Skeletal muscle satellite cell (primary cell): ENCODE measurements around the gene MYH11.

Source experiments
- H3K27me3 ChIP-seq: 2 replicates; pipeline ENCODE4 v1.7.0; 2013; ENCODE audit warnings: low read length; ENCODE audit not compliant: control insufficient read depth, insufficient read depth
- H3K36me3 ChIP-seq: 2 replicates; pipeline ENCODE4 v1.7.0; 2013; ENCODE audit warnings: mild to moderate bottlenecking, control low read depth, low read length; ENCODE audit not compliant: insufficient read depth
- H3K4me1 ChIP-seq: 2 replicates; pipeline ENCODE4 v1.7.0; 2013; ENCODE audit warnings: low read length; ENCODE audit not compliant: control insufficient read depth, insufficient read depth
- H3K4me2 ChIP-seq: 2 replicates; pipeline ENCODE4 v1.7.0; 2013; ENCODE audit warnings: mild to moderate bottlenecking, low read length
- H3K4me3 ChIP-seq: 2 replicates; pipeline ENCODE4 v1.7.0; 2013; ENCODE audit warnings: low read length
- H3K9ac ChIP-seq: 2 replicates; pipeline ENCODE4 v1.7.0; 2013; ENCODE audit warnings: mild to moderate bottlenecking, low read depth, low read length, moderate library complexity
- H3K9me3 ChIP-seq: replicated peaks from 2 replicates; pipeline ENCODE4 v1.7.0; 2013; ENCODE audit warnings: mild to moderate bottlenecking, control low read depth, low read length

Gene MYH11

DNA sequence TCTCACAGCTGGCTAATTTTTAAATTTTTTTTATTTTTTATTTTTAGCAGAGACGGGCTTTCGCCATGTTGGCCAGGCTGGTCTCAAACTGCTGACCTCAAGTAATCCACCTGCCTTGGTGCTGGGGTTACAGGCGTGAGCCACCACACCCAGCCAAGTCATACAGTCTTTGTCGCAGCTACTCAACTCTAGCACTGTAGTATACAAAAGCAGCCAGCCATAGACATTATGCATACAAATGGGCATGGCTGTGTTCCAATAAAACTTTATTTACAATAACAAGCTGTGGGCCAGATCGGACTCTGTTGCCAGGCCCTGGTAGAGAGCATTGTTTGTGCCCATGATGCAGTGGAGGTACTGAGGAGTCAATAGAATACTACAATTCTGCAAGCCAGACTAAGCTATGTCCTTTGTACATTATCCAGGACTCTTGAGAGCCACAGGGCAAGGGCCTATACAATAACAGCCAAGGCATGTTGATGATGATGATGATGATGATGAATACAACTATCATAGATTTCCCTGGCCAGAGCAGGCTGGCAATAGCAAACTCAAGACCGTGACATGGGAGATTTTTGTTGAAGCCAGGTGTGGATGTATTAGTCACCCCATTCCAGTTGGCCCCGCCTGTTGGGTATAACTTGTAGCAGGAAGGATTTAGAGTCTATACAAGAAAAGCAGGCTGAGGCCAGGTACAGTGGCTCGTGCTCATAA is 101.8 kb downstream of the MYH11 start:
- no peak overlapping the region for H3K4me3 ChIP-seq
- no peaks in the 10 kb centered on the region for H3K36me3 ChIP-seq
- H3K9ac ChIP-seq: no peak overlapping the region
- no peaks in the 10 kb centered on the region for H3K4me1 ChIP-seq
- no peaks in the 10 kb centered on the region for H3K9me3 ChIP-seq
- H3K27me3 ChIP-seq: peaks cover 5% of the 10 kb centered on the region
- H3K4me2 ChIP-seq: no peak overlapping the region

DNA sequence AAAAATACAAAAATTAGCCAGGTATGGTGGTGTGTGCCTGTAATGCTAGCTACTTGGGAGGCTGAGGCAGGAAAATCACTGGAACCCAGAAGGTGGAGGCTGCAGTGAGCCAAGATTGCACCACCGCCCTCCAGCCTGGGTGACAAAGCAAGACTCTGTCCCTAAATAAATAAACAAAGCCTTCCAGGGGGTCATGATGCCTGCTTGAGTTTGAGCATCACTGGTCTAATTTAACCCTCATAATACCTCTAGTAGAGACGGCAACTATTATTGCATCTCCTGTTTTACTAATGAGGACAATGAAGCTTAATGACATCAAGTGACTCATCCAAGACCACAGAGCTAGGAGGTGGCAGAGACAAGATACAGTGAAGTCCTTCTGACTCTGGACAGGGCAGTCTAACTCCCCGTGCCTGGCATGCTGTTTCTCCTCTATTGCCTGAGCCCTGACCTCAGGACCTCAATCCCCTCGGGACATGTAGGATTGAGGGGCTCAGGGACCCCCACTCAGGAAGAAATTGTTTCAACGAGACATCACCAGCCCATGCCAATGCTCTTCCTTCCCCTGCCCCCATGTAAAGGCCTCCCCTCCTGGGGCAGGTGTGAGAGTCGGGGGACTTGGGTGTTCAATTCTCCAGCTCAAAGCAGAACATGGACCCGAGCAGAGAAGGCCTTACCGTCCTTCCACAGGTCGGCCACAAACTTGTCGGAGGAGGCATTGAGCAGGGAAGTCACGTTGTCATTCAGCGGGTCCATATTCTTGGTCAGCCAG is 103.9 kb downstream of the MYH11 start:
- Histone ChIP-seq H3K36me3 (no peaks in the 10 kb centered on the region), H3K9ac (no peak overlapping the region), H3K27me3 (peaks cover 9% of the 10 kb centered on the region), H3K4me2 (no peak overlapping the region), H3K4me3 (no peak overlapping the region), H3K9me3 (no peaks in the 10 kb centered on the region), H3K4me1 (no peaks in the 10 kb centered on the region)

DNA sequence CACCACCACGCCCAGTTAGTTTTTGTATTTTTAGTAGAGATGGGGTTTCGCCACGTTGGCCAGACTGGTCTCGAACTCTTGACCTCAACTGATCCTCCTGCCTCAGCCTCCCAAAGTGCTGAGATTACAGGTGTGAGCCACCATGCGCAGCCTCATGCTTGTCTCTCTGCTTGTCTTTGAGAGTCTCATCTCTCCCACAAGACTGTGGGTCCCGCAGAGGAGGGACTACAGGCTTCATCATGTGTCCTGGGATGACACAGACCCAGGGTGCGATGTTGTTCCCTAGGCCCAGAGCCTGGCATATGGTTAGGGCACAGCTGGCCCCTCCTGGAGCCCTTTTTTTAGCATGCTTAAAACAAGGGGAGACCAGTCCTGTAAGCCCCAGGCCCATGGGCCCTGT is 104.9 kb downstream of the MYH11 start:
- Histone ChIP-seq H3K36me3 (no peaks in the 10 kb centered on the region), H3K4me1 (no peaks in the 10 kb centered on the region)

DNA sequence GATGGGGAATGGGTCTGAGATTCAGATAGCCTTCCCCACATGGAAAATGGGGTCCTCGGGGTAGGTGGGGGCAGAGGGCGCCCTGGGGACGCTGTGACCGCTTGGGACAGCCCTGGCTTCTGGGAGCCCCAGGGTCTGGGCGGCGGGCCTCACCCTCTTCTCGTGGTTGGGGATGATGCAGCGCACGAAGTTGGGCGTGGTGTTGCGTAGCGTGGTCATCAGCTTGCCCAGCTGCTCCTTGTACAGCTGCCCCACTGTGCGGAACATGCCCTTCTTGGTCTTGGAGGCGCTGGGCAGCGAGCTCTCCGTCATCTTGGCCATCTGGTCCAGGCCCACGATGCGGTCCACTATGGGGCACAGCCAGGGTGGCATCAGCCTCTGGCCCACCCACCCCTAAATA is 106.8 kb downstream of the MYH11 start:
- no peaks in the 10 kb centered on the region for H3K36me3 ChIP-seq
- H3K9me3 ChIP-seq: no peaks in the 10 kb centered on the region
- H3K27me3 ChIP-seq: peaks cover 18% of the 10 kb centered on the region
- no peak overlapping the region for H3K4me2 ChIP-seq
- no peaks in the 10 kb centered on the region for H3K4me1 ChIP-seq
- no peak overlapping the region for H3K9ac ChIP-seq
- H3K4me3 ChIP-seq: no peak overlapping the region

More for the DNA sequence above, 104.9 kb downstream of the MYH11 start:
- Histone ChIP-seq H3K4me2 (no peak overlapping the region), H3K9ac (no peak overlapping the region), H3K9me3 (no peaks in the 10 kb centered on the region), H3K27me3 (peaks cover 13% of the 10 kb centered on the region), H3K4me3 (no peak overlapping the region)

DNA sequence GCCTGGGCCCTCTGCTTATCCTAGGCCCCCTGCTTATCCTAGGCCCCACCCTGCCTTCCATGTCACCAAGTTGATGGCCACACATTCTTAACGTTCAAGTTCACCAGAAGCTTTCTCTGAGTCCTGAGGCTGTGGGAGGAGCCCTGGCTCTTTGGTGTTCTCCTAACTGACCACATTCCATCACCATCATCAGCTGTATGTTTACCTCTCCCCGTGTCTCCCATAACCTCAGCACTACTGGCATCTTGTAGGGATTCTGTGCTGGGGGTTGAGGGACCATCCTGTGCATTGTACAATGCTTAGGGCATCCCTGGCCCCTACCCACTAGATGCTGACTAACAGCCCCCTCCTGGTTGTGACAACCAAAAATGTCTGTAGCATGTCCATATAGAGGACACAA is 107.5 kb downstream of the MYH11 start:
- Histone ChIP-seq H3K4me2 (no peak overlapping the region), H3K27me3 (peaks cover 18% of the 10 kb centered on the region), H3K9me3 (no peaks in the 10 kb centered on the region), H3K4me3 (no peak overlapping the region), H3K4me1 (no peaks in the 10 kb centered on the region), H3K36me3 (no peaks in the 10 kb centered on the region), H3K9ac (no peak overlapping the region)

DNA sequence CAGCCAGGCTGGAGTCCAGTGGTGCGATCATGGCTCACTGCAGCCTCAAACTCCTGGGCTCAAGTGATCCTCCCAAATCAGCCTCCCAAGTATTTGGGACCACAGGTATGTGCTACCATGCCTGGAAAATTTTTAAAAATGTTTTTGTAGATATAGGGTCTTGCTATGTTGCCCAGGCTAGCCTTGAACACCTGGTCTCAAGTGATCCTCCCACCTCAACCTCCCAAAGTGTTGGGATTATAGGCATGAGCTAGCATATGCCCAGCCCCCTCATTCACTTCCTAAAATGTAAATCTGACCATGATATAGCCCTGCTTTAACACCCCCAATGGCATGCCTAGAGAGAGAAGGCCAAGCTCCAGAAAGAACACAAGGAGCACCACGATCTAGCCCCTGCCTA is 108.2 kb downstream of the MYH11 start:
- H3K36me3 ChIP-seq: no peaks in the 10 kb centered on the region
- H3K9ac ChIP-seq: no peak overlapping the region
- H3K4me1 ChIP-seq: no peaks in the 10 kb centered on the region
- H3K9me3 ChIP-seq: no peaks in the 10 kb centered on the region
- H3K4me3 ChIP-seq: no peak overlapping the region
- H3K27me3 ChIP-seq: peaks cover 18% of the 10 kb centered on the region
- H3K4me2 ChIP-seq: no peak overlapping the region

DNA sequence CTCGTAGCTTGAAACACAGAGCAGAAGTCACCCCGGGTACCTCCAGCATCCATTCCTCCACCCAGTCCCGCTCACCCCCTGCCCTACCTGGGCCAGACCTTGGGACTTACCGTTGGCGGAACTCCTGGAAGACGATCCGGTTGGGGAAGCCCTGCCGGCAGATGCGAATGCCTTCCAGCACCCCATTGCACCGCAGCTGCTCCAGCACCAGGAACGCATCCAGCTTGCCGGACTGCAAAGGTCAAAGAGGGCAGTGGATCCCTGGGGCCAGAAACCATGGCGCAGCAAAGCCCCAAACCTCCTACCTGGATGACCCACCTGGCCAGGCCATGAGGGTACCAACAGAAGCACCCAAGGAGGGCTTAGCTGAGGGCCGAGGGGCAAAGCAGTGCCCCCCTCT is 108.9 kb downstream of the MYH11 start:
- Histone ChIP-seq H3K4me3 (no peak overlapping the region), H3K27me3 (peaks cover 18% of the 10 kb centered on the region), H3K9me3 (no peaks in the 10 kb centered on the region), H3K36me3 (no peaks in the 10 kb centered on the region), H3K4me2 (no peak overlapping the region), H3K9ac (no peak overlapping the region), H3K4me1 (no peaks in the 10 kb centered on the region)

DNA sequence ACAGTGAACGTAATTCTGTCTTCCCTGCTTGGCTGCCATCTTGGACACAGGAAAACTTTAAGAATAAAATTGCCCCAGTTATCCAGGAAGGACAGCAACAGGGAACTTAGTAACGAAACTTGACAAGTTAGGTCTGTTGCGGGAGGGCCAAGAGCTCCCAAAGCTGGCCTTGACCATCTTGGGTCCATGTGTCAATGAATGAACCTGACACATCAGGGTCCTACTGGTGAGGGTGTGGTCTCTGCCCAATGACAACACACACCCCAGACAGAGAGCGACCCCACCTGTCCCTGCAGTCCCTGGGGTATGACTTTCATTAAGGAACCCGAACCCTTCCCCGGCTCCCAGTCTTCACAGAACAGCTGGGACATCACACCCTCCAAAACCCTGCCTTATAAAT is 110.5 kb downstream of the MYH11 start:
- Histone ChIP-seq H3K36me3 (no peaks in the 10 kb centered on the region), H3K4me2 (no peak overlapping the region), H3K4me3 (no peak overlapping the region), H3K9ac (no peak overlapping the region), H3K4me1 (no peaks in the 10 kb centered on the region), H3K27me3 (peaks cover 18% of the 10 kb centered on the region), H3K9me3 (no peaks in the 10 kb centered on the region)

DNA sequence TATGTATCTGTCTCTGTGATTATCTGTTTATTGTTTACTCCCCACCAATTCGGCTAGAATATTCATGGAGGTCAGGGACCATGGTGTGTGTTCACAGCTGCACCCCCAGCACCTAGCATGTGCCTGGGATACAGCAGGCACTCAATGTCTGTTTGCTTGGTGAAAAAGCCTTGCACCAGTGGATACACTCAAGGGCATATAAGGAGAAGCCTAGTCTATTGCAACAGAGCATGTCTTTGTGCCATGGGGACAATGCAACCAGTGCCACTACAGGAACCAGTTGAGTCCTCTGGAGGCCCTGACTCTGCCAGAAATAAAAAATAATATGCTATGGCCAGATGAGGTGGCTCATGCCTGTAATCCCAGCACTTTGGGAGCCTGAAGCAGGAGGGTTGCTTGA is 113.2 kb downstream of the MYH11 start:
- Histone ChIP-seq H3K9ac (no peak overlapping the region), H3K36me3 (no peaks in the 10 kb centered on the region), H3K27me3 (peaks cover 9% of the 10 kb centered on the region), H3K4me3 (no peak overlapping the region), H3K4me1 (no peaks in the 10 kb centered on the region), H3K9me3 (no peaks in the 10 kb centered on the region), H3K4me2 (no peak overlapping the region)

DNA sequence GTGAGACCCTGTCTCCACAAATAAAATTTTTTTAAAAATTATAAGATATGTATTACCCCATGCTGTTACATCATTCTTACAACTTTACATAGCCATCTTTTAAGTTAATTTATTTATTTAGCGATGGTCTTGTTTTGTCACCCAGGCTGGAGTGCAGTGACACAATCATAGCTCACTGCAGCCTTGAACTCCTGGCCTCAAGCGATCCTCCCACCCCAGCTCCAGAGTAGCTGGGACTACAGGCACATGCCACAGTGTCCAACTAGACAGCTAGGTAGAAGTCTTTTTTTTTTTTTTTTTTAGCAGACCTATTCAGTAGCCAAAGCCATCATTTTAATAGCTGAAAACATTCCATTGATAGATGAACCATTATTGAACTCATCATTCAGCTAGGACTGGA is 114.1 kb downstream of the MYH11 start:
- H3K36me3 ChIP-seq: no peaks in the 10 kb centered on the region
- H3K9me3 ChIP-seq: no peaks in the 10 kb centered on the region
- no peaks in the 10 kb centered on the region for H3K4me1 ChIP-seq
- peaks cover 9% of the 10 kb centered on the region for H3K27me3 ChIP-seq
- no peak overlapping the region for H3K9ac ChIP-seq
- no peak overlapping the region for H3K4me2 ChIP-seq
- H3K4me3 ChIP-seq: no peak overlapping the region

DNA sequence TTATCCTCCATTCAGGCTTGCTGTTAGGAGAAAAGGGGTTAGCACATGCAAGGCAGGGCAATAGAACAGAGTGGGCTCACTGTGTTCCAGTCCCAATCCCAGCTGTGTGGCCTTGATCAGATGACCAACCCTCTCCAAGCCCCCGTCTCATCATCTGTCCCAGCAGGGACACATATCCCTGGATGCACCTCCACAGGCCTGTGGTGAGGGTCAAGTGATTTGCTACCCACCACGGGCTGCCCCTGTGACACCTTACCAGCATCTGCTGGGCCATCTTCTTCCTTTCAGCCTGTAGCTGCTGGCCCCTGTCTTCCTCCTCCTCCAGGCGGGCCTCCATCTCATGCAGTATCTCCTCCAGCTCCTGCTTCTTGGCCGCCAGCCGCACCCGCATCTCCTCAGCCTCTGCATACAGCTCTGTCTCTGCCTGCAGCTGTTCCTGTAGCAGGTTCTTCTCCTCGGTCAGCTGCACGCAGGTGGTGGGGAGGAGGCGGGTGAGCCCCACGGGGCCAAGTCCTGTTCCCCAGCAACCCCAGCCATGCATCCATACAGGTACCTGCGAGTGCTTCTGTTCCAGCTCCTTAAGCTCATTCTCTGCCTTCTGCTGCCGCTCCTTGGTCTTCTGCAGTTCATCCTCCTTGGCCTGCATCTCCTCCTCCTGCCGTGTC is 115.5 kb downstream of the MYH11 start:
- Histone ChIP-seq H3K4me3 (no peak overlapping the region), H3K9me3 (no peaks in the 10 kb centered on the region), H3K9ac (no peak overlapping the region), H3K4me2 (no peak overlapping the region), H3K4me1 (no peaks in the 10 kb centered on the region), H3K27me3 (peaks cover 3% of the 10 kb centered on the region), H3K36me3 (no peaks in the 10 kb centered on the region)
